Neural cell (in vitro differentiated cells): ENCODE results near the gene DENND5B. TPM values are rescaled to one million over a fixed set of nuclear protein-coding genes. Genes with fewer than 3 reads are reported as not detected.
"Not testable (repeated sequence)": the region's sequence is repeated elsewhere in the genome, so short reads cannot be mapped to it uniquely, and the experiment has no call there.

Source experiments
- H2AFZ ChIP-seq: fragments of 200-600, 300-800 bp; sonication (generic), shearing (Covaris generic); 2 replicates; pipeline ENCODE4 v1.6.0; 2014; ENCODE audit warnings: low read depth, mild to moderate bottlenecking, antibody characterized with exemption, low read length, moderate library complexity
- H3F3A ChIP-seq: fragments of 200-600 bp; shearing (Covaris generic); 2 replicates; pipeline ENCODE4 v1.6.1; 2016; ENCODE audit warnings: mild to moderate bottlenecking, moderate library complexity, mixed read lengths, antibody characterized with exemption, low read length; ENCODE audit not compliant: insufficient read depth, poor library complexity, severe bottlenecking
- H3K27ac ChIP-seq: fragments of 200-600, 300-800 bp; sonication (generic), shearing (Covaris generic); 2 replicates; pipeline ENCODE4 v1.5.1; 2014; ENCODE audit warnings: mild to moderate bottlenecking, low read length, moderate library complexity
- H3K27me3 ChIP-seq: fragments of 300-800, 200-600 bp; sonication (generic), shearing (Covaris generic); 2 replicates; pipeline ENCODE4 v1.6.0; 2014; ENCODE audit warnings: mild to moderate bottlenecking, low read depth, low read length, moderate library complexity; ENCODE audit not compliant: insufficient read depth
- H3K36me3 ChIP-seq: fragments of 300-800, 200-600 bp; sonication (generic), shearing (Covaris generic); 2 replicates; pipeline ENCODE4 v1.5.1; 2014; ENCODE audit warnings: mild to moderate bottlenecking, antibody characterized with exemption, low read length, moderate library complexity; ENCODE audit not compliant: insufficient read depth
- H3K4me2 ChIP-seq: fragments of 300-800, 200-600 bp; sonication (generic), shearing (Covaris generic); 2 replicates; pipeline ENCODE4 v1.6.0; 2014; ENCODE audit warnings: mild to moderate bottlenecking, low read length
- H3K4me3 ChIP-seq: fragments of 300-800, 200-600 bp; sonication (generic), shearing (Covaris generic); 2 replicates; pipeline ENCODE4 v1.5.1; 2014; ENCODE audit warnings: mild to moderate bottlenecking, low read length, moderate library complexity
- H3K79me2 ChIP-seq: fragments of 200-600 bp; shearing (Covaris generic); replicated peaks from 2 replicates; pipeline ENCODE4 v1.6.0; 2014; ENCODE audit warnings: mild to moderate bottlenecking, low read length, moderate library complexity; ENCODE audit not compliant: insufficient read depth
- H3K9ac ChIP-seq: fragments of 300-800, 200-600 bp; sonication (generic), shearing (Covaris generic); 2 replicates; pipeline ENCODE4 v1.6.1; 2016; ENCODE audit warnings: mild to moderate bottlenecking, low read length, mixed read lengths
- H3K9me2 ChIP-seq: fragments of 200-600 bp; shearing (Covaris generic); 2 replicates; pipeline ENCODE4 v1.6.1; 2016; ENCODE audit warnings: mild to moderate bottlenecking, low read length, mixed read lengths; ENCODE audit not compliant: insufficient read depth
- H3K9me3 ChIP-seq: fragments of 200-600, 300-800 bp; sonication (generic), shearing (Covaris generic); 2 replicates; pipeline ENCODE4 v1.6.1; 2016; ENCODE audit warnings: mild to moderate bottlenecking, mixed run types, low read length, moderate library complexity, mixed read lengths
- H4K20me1 ChIP-seq: fragments of 200-600 bp; shearing (Covaris generic); 2 replicates; pipeline ENCODE4 v1.6.1; 2016; ENCODE audit warnings: mild to moderate bottlenecking, mixed run types; ENCODE audit not compliant: insufficient read depth
- CTCF ChIP-seq: fragments of 450-650 bp; IDR thresholded peaks from 2 replicates; pipeline ENCODE4 v1.5.1; 2014; ENCODE audit warnings: antibody characterized with exemption, mild to moderate bottlenecking, moderate library complexity; ENCODE audit not compliant: poor library complexity, severe bottlenecking
- EP300 ChIP-seq: fragments of 450-650 bp; conservative IDR thresholded peaks from 2 replicates; pipeline ENCODE4 v1.6.1; 2014; ENCODE audit warnings: antibody characterized with exemption, mild to moderate bottlenecking, moderate library complexity; ENCODE audit not compliant: poor library complexity, severe bottlenecking
- EZH2 ChIP-seq: fragments of 200-600, 300-800 bp; shearing (Covaris generic), sonication (generic); IDR thresholded peaks from 2 replicates; pipeline ENCODE4 v1.6.1; 2014; ENCODE audit warnings: antibody characterized with exemption, low read length, borderline replicate concordance, mild to moderate bottlenecking; ENCODE audit not compliant: insufficient read depth, poor library complexity, severe bottlenecking
- MXI1 ChIP-seq: fragments of 450-650 bp; conservative IDR thresholded peaks from 2 replicates; pipeline ENCODE4 v1.6.1; 2014; ENCODE audit warnings: antibody characterized with exemption, mild to moderate bottlenecking; ENCODE audit not compliant: poor library complexity, severe bottlenecking
- POLR2AphosphoS5 ChIP-seq: IDR thresholded peaks from 2 replicates; pipeline ENCODE4 v1.6.1; 2012
- RAD21 ChIP-seq: fragments of 450-650 bp; conservative IDR thresholded peaks from 2 replicates; pipeline ENCODE4 v1.6.1; 2014; ENCODE audit warnings: antibody characterized with exemption, mild to moderate bottlenecking, moderate library complexity
- REST ChIP-seq: IDR thresholded peaks from 2 replicates; pipeline ENCODE4 v1.6.1; 2012; ENCODE audit warnings: borderline replicate concordance
- SMC3 ChIP-seq: fragments of 450-650 bp; conservative IDR thresholded peaks from 2 replicates; pipeline ENCODE4 v1.6.1; 2014; ENCODE audit warnings: antibody characterized with exemption, mild to moderate bottlenecking, moderate library complexity; ENCODE audit not compliant: poor library complexity
- TAF1 ChIP-seq: IDR thresholded peaks from 2 replicates; pipeline ENCODE4 v1.6.1; 2012; ENCODE audit warnings: low read depth
- polyA plus RNA-seq: library from polyadenylated mRNA; depleted of rRNA; stranded (reverse); fragments of >200 nt; gene quantifications from 2 replicates; pipeline ENCODE4 v1.2.3, GENCODE V29; 2014

The DENND5B gene
- polyA plus RNA-seq, 1 donor from 2014 or later: 23.8 TPM

GRCh38 chr12:31570880-31571279 is 20.1 kb downstream of the DENND5B start:
- Histone ChIP-seq H2AFZ (no peak overlapping the region), H3K9ac (no peak overlapping the region), H3K4me3 (peak overlapping the region; percentile 22), H3K27me3 (no peaks in the 10 kb centered on the region), H3K79me2 (peaks cover 67% of the 10 kb centered on the region), H3K36me3 (no peaks in the 10 kb centered on the region), H3K9me3 (no peaks in the 10 kb centered on the region), H3K4me2 (no peak overlapping the region), H3K9me2 (no peaks in the 10 kb centered on the region), H3K27ac (no peak overlapping the region), H3F3A (no peaks in the 10 kb centered on the region), H4K20me1 (no peaks in the 10 kb centered on the region)
- TF ChIP-seq MXI1: no peak
- peak; percentile 62 for TF ChIP-seq EP300

- H3K79me2 ChIP-seq: peaks cover 54% of the 10 kb centered on the region
- not testable (repeated sequence) for H2AFZ ChIP-seq, H3K9ac ChIP-seq, H3F3A ChIP-seq, H3K27ac ChIP-seq, H3K9me3 ChIP-seq, H3K4me3 ChIP-seq, H3K9me2 ChIP-seq, H3K36me3 ChIP-seq, H4K20me1 ChIP-seq, H3K27me3 ChIP-seq, H3K4me2 ChIP-seq
Observed at GRCh38 chr12:31569517-31569916, 21.4 kb downstream of the DENND5B start.

GRCh38 chr12:31568498-31568897 is 22.4 kb downstream of the DENND5B start:
- no peaks in the 10 kb centered on the region for H3K9me2 ChIP-seq
- peaks cover 49% of the 10 kb centered on the region for H3K79me2 ChIP-seq
- no peaks in the 10 kb centered on the region for H3K27me3 ChIP-seq
- H3K9me3 ChIP-seq: no peaks in the 10 kb centered on the region
- no peaks in the 10 kb centered on the region for H4K20me1 ChIP-seq
- H3K36me3 ChIP-seq: no peaks in the 10 kb centered on the region
- no peaks in the 10 kb centered on the region for H3F3A ChIP-seq
- H3K27ac ChIP-seq: no peak overlapping the region
- TF ChIP-seq SMC3 (no peak), EZH2 (no peak), EP300 (no peak), RAD21 (no peak), CTCF (no peak), POLR2AphosphoS5 (no peak), REST (no peak), TAF1 (no peak), MXI1 (no peak)
- H3K9ac ChIP-seq: no peak overlapping the region
- H2AFZ ChIP-seq: no peak overlapping the region
- H3K4me3 ChIP-seq: no peak overlapping the region
- H3K4me2 ChIP-seq: no peak overlapping the region
